GM21381 (cell line): ENCODE results near the gene LIPC.
"Not testable (repeated sequence)": the region's sequence is repeated elsewhere in the genome, so short reads cannot be mapped to it uniquely, and the experiment has no call there.

Source experiments
- ATAC-seq: cut with Tn5 transposase; IDR thresholded peaks from one replicate; pipeline ENCODE4 v1.9.1; 2021; ENCODE audit warnings: mild to moderate bottlenecking, moderate library complexity; ENCODE audit not compliant: unreplicated experiment

The LIPC gene

GRCh38 chr15:58602823-58603222, 171.0 kb downstream of the LIPC start:
- no peak for ATAC-seq

GRCh38 chr15:58603927-58604326, 172.1 kb downstream of the LIPC start:
- not testable (repeated sequence) for ATAC-seq

- ATAC-seq: no peak
Observed at GRCh38 chr15:58604455-58604923, 172.7 kb downstream of the LIPC start.

GRCh38 chr15:58605931-58606530, 174.2 kb downstream of the LIPC start:
- no peak for ATAC-seq

GRCh38 chr15:58606577-58607080, 174.8 kb downstream of the LIPC start:
- no peak for ATAC-seq

- no peak for ATAC-seq
Observed at GRCh38 chr15:58608129-58608590, 176.4 kb downstream of the LIPC start.

- ATAC-seq: no peak
Observed at GRCh38 chr15:58608711-58609110, 176.9 kb downstream of the LIPC start.

GRCh38 chr15:58611731-58612676, 180.2 kb downstream of the LIPC start:
- ATAC-seq: no peak

GRCh38 chr15:58616171-58616570, 184.4 kb downstream of the LIPC start:
- no peak for ATAC-seq
